T-cell (primary cell): Measurements from ENCODE around the gene ACTA2. TPM values are rescaled to one million over a fixed set of nuclear protein-coding genes. Genes with fewer than 3 reads are reported as not detected.

Experiments
- ATAC-seq, 4 experiments: fragments of 200-7000 bp in 3 of 4; fragments of 150-1000 bp in 1 of 4; cut with Tn5 transposase; replicated peaks in 1 of 4; 1 replicate in 3 of 4; 2 replicates in 1 of 4; pipeline ENCODE4 v1.10.0; 2021; ENCODE audit warnings: moderate library complexity in 3 of 4, mild to moderate bottlenecking in 2 of 4, moderate number of reproducible peaks in 1 of 4
- CTCF ChIA-PET, 2 donors: fragments of 300-600 bp; sonication (Branson Sonifier 250); formaldehyde crosslinking; loops; one replicate each; lab custom pipeline; 2022; ENCODE audit warnings: antibody characterized with exemption in 2 of 2; lab: Charles Lee
- POLR2A ChIA-PET, 2 donors: fragments of 300-600 bp; sonication (Branson Sonifier 250); formaldehyde crosslinking; loops; one replicate each; lab custom pipeline; 2022; ENCODE audit warnings: antibody characterized with exemption in 2 of 2; lab: Charles Lee
- DNase-seq, 35 experiments: peaks; one replicate each; pipeline versions ENCODE4 v3.0.0 to v3.0.0-alpha.2; 2013 to 2023
- H3K27ac ChIP-seq: one replicate; pipeline ENCODE4 v1.5.1; 2013; ENCODE audit warnings: low read length
- H3K27me3 ChIP-seq, 2 experiments: replicated peaks in 1 of 2; 1 replicate in 1 of 2; 2 replicates in 1 of 2; pipeline versions ENCODE4 v1.6.1 to v1.7.0; 2013; ENCODE audit warnings: low read length in 1 of 2, mixed read lengths in 1 of 2; ENCODE audit not compliant: control insufficient read depth in 2 of 2, insufficient read depth in 2 of 2; ENCODE audit errors: extremely low read depth in 1 of 2
- H3K36me3 ChIP-seq, 2 donors: 1 replicate in 1 of 2; 2 replicates in 1 of 2; pipeline versions ENCODE4 v1.6.1 to v1.7.0; 2013; ENCODE audit warnings: low read length in 1 of 2; ENCODE audit not compliant: control insufficient read depth in 2 of 2, insufficient read depth in 1 of 2; ENCODE audit errors: extremely low read depth in 1 of 2
- H3K4me1 ChIP-seq, 2 experiments: 1 replicate in 1 of 2; 2 replicates in 1 of 2; pipeline versions ENCODE4 v1.6.1 to v1.7.0; 2013; ENCODE audit warnings: low read length in 2 of 2, mixed read lengths in 1 of 2; ENCODE audit not compliant: insufficient read depth in 2 of 2, control insufficient read depth in 1 of 2; ENCODE audit errors: extremely low read depth in 1 of 2
- H3K4me3 ChIP-seq, 2 donors: 1 replicate in 1 of 2; 2 replicates in 1 of 2; pipeline versions ENCODE4 v1.5.1 to v1.7.0; 2013; ENCODE audit warnings: mild to moderate bottlenecking in 2 of 2, low read length in 1 of 2, moderate library complexity in 1 of 2; ENCODE audit not compliant: control insufficient read depth in 1 of 2; ENCODE audit errors: extremely low read depth in 1 of 2
- H3K9me3 ChIP-seq: 2 replicates; pipeline ENCODE4 v1.7.0; 2013
- H3K27ac Mint-ChIP-seq, 2 donors: one replicate each; pipeline ENCODE4 v1.8.0; 2020 to 2021; ENCODE audit warnings: mild to moderate bottlenecking in 2 of 2, mixed read lengths in 2 of 2
- H3K27me3 Mint-ChIP-seq, 2 donors: one replicate each; pipeline ENCODE4 v1.8.0; 2021 to 2022; ENCODE audit warnings: mixed read lengths in 2 of 2
- H3K36me3 Mint-ChIP-seq: one replicate; pipeline ENCODE4 v1.8.0; 2021; ENCODE audit warnings: mixed read lengths
- H3K4me1 Mint-ChIP-seq, 3 donors: one replicate each; pipeline ENCODE4 v1.8.0; 2020 to 2022; ENCODE audit warnings: mixed read lengths in 3 of 3, mild to moderate bottlenecking in 1 of 3
- H3K4me3 Mint-ChIP-seq, 3 donors: one replicate each; pipeline ENCODE4 v1.8.0; 2020 to 2022; ENCODE audit warnings: mild to moderate bottlenecking in 3 of 3, mixed read lengths in 3 of 3, moderate library complexity in 3 of 3
- H3K9me3 Mint-ChIP-seq, 3 donors: one replicate each; pipeline ENCODE4 v1.8.0; 2020 to 2022; ENCODE audit warnings: mixed read lengths in 3 of 3
- WGBS: methylation state at CpG from one replicate; pipeline ENCODE4 v1.1.5; 2013; ENCODE audit warnings: missing lambda C conversion rate; ENCODE audit not compliant: insufficient coverage; 5-methylcytosine and 5-hydroxymethylcytosine counted together
- total RNA-seq, 35 experiments: library from RNA in 6 of 35; stranded (reverse) in 6 of 35; fragments of 120-200 nt in 1 of 35; gene quantifications; one replicate each; pipeline versions ENCODE4 v1.2.1 to v1.2.4 and lab custom pipeline; 2013 to 2026

Gene ACTA2
- total RNA-seq, 5 donors from 2014 or later (not counting 1 experiment from before 2014, with no cell fraction given): 4.0 to 7.8 (median 5.3) TPM

GRCh38 chr10:88899886-88900285 is 52.7 kb downstream of the ACTA2 start:
- H3K4me3 Mint-ChIP-seq: no peak overlapping the region
- H3K9me3 ChIP-seq: no peaks in the 10 kb centered on the region
- no peak overlapping the region for H3K4me3 ChIP-seq
- peaks cover 7 to 35% of the 10 kb centered on the region in 2 donors for H3K36me3 ChIP-seq
- no peaks in the 10 kb centered on the region for H3K27me3 ChIP-seq
- peaks cover 31% of the 10 kb centered on the region for H3K36me3 Mint-ChIP-seq
- H3K27ac ChIP-seq: no peak overlapping the region
- peaks cover 40 to 64% (median 59%) of the 10 kb centered on the region in 3 donors for H3K4me1 Mint-ChIP-seq
- ATAC-seq: no peak
- ChIA-PET CTCF (interaction anchor here (0.9 to 1.7 kb wide), 5 partner anchors 12 to 64 kb away, joined by 3 to 4 read pairs (median 3); no protein-coding TSS in a partner anchor), POLR2A (interaction anchor here in 1 of 2 donors (0.6 to 1.0 kb wide), 2 partner anchors 8 to 21 kb away, joined by 3 to 4 read pairs; no protein-coding TSS in a partner anchor)
- no peaks in the 10 kb centered on the region for H3K9me3 Mint-ChIP-seq
- H3K27ac Mint-ChIP-seq: peak overlapping the region; percentile 1 to 28
- no peaks in the 10 kb centered on the region for H3K27me3 Mint-ChIP-seq
- peaks cover 5 to 10% of the 10 kb centered on the region in 2 experiments for H3K4me1 ChIP-seq
- WGBS: no CpG with 5 or more reads among the region's 2 CpGs
- no peak for DNase-seq

- Mint-ChIP-seq H3K4me3 (no peak overlapping the region), H3K9me3 (no peaks in the 10 kb centered on the region), H3K36me3 (peaks cover 25% of the 10 kb centered on the region), H3K4me1 (peaks cover 43 to 72% (median 67%) of the 10 kb centered on the region in 3 donors), H3K27ac (no peak overlapping the region), H3K27me3 (no peaks in the 10 kb centered on the region)
- DNase-seq (no peak), ATAC-seq (no peak)
- ChIA-PET POLR2A (no interaction called here), CTCF (no interaction called here)
- WGBS: 93% methylated on average over 3 of the region's 3 CpGs
- H3K27ac ChIP-seq: no peak overlapping the region
- H3K9me3 ChIP-seq: no peaks in the 10 kb centered on the region
- H3K27me3 ChIP-seq: no peaks in the 10 kb centered on the region
- no peak overlapping the region for H3K4me3 ChIP-seq
- H3K36me3 ChIP-seq: peaks cover 7 to 24% of the 10 kb centered on the region in 2 donors
- peaks cover 5 to 10% of the 10 kb centered on the region in 2 experiments for H3K4me1 ChIP-seq
Observed at GRCh38 chr10:88898727-88899126, 53.8 kb downstream of the ACTA2 start.

- Mint-ChIP-seq H3K36me3 (peaks cover 17% of the 10 kb centered on the region), H3K4me1 (peaks cover 54 to 78% (median 73%) of the 10 kb centered on the region in 3 donors), H3K4me3 (peak overlapping the region in 1 of 3 donors; percentile 12), H3K27ac (peak overlapping the region; percentile 13 to 17), H3K9me3 (no peaks in the 10 kb centered on the region), H3K27me3 (no peaks in the 10 kb centered on the region)
- no CpG with 5 or more reads among the region's 8 CpGs for WGBS
- H3K4me3 ChIP-seq: no peak overlapping the region
- no peaks in the 10 kb centered on the region for H3K27me3 ChIP-seq
- ChIA-PET POLR2A (interaction anchor here in 1 of 2 donors (0.8 kb wide), 1 partner anchor 302 kb away, joined by 3 read pairs; no protein-coding TSS in a partner anchor), CTCF (no interaction called here)
- ATAC-seq (peak; percentile 42 to 64 (median 48)), DNase-seq (no peak)
- H3K36me3 ChIP-seq: peaks cover 1 to 9% of the 10 kb centered on the region in 2 donors
- no peak overlapping the region for H3K27ac ChIP-seq
- no peaks in the 10 kb centered on the region for H3K9me3 ChIP-seq
- H3K4me1 ChIP-seq: peaks cover 5 to 11% of the 10 kb centered on the region in 2 experiments
Observed at GRCh38 chr10:88896994-88897853, 55.3 kb downstream of the ACTA2 start.

GRCh38 chr10:88896372-88896993 is 56.1 kb downstream of the ACTA2 start:
- ATAC-seq: no peak
- Histone ChIP-seq H3K27me3 (no peaks in the 10 kb centered on the region), H3K9me3 (no peaks in the 10 kb centered on the region), H3K4me3 (no peak overlapping the region), H3K4me1 (peaks cover 5 to 13% of the 10 kb centered on the region in 2 experiments), H3K36me3 (peaks cover 0 to 3% of the 10 kb centered on the region in 2 donors), H3K27ac (no peak overlapping the region)
- no CpG with 5 or more reads among the region's 4 CpGs for WGBS
- H3K36me3 Mint-ChIP-seq: peaks cover 12% of the 10 kb centered on the region
- H3K27me3 Mint-ChIP-seq: no peaks in the 10 kb centered on the region
- DNase-seq: no peak
- POLR2A ChIA-PET: interaction anchor here in 1 of 2 donors (0.8 kb wide), 1 partner anchor 303 kb away, joined by 3 read pairs; no protein-coding TSS in a partner anchor
- CTCF ChIA-PET: interaction anchor here (1.1 to 1.7 kb wide), 2 partner anchors 11 to 61 kb away, joined by 3 to 4 read pairs; no protein-coding TSS in a partner anchor
- peak overlapping the region; percentile 7 to 45 for H3K27ac Mint-ChIP-seq
- H3K4me1 Mint-ChIP-seq: peaks cover 58 to 74% (median 74%) of the 10 kb centered on the region in 3 donors
- H3K9me3 Mint-ChIP-seq: no peaks in the 10 kb centered on the region
- peak overlapping the region in 1 of 3 donors; percentile 12 for H3K4me3 Mint-ChIP-seq

- peaks cover 6 to 13% of the 10 kb centered on the region in 2 experiments for H3K4me1 ChIP-seq
Observed at GRCh38 chr10:88895250-88895649, 57.3 kb downstream of the ACTA2 start.

GRCh38 chr10:88893611-88894010 is 59.0 kb downstream of the ACTA2 start:
- Mint-ChIP-seq H3K36me3 (peaks cover 3% of the 10 kb centered on the region), H3K4me3 (no peak overlapping the region), H3K27me3 (no peaks in the 10 kb centered on the region), H3K27ac (no peak overlapping the region), H3K4me1 (peaks cover 65 to 77% (median 74%) of the 10 kb centered on the region in 3 donors), H3K9me3 (no peaks in the 10 kb centered on the region)
- CTCF ChIA-PET: interaction anchor here in 1 of 2 donors (0.6 kb wide), 1 partner anchor 24 kb away, joined by 3 read pairs; no protein-coding TSS in a partner anchor
- WGBS: no CpG with 5 or more reads among the region's 3 CpGs
- no peaks in the 10 kb centered on the region for H3K9me3 ChIP-seq
- H3K4me3 ChIP-seq: no peak overlapping the region
- no peaks in the 10 kb centered on the region for H3K27me3 ChIP-seq
- no peak overlapping the region for H3K27ac ChIP-seq
- no peak for ATAC-seq
- DNase-seq: no peak
- H3K36me3 ChIP-seq: no peaks in the 10 kb centered on the region
- POLR2A ChIA-PET: interaction anchor here in 1 of 2 donors (1.0 kb wide), 1 partner anchor 10 kb away, joined by 3 read pairs; no protein-coding TSS in a partner anchor
- H3K4me1 ChIP-seq: peaks cover 8 to 13% of the 10 kb centered on the region in 2 experiments

More at GRCh38 chr10:88895250-88895649, 57.3 kb downstream of the ACTA2 start:
- H3K4me3 ChIP-seq: no peak overlapping the region
- no peaks in the 10 kb centered on the region for H3K9me3 ChIP-seq
- peaks cover 0 to 2% of the 10 kb centered on the region in 2 donors for H3K36me3 ChIP-seq
- H3K27ac ChIP-seq: no peak overlapping the region
- Mint-ChIP-seq H3K36me3 (peaks cover 8% of the 10 kb centered on the region), H3K27me3 (no peaks in the 10 kb centered on the region), H3K4me3 (no peak overlapping the region), H3K4me1 (peaks cover 57 to 74% (median 71%) of the 10 kb centered on the region in 3 donors), H3K27ac (no peak overlapping the region), H3K9me3 (no peaks in the 10 kb centered on the region)
- WGBS: no CpG with 5 or more reads among the region's 1 CpG
- ChIA-PET CTCF (interaction anchor here (0.6 to 1.7 kb wide), 6 partner anchors 10 to 84 kb away, joined by 3 to 4 read pairs (median 3); partner anchors contain the start of gene STAMBPL1 (in 1 of the 2)), POLR2A (interaction anchor here (0.9 to 1.3 kb wide), 2 partner anchors 11 to 18 kb away, joined by 3 to 4 read pairs; no protein-coding TSS in a partner anchor)
- ATAC-seq: no peak
- no peaks in the 10 kb centered on the region for H3K27me3 ChIP-seq
- no peak for DNase-seq
